HG03025 (cell line): ENCODE results near the gene ZRANB1.

Experiments used
- ATAC-seq: cut with Tn5 transposase; IDR thresholded peaks from one replicate; pipeline ENCODE4 v1.9.1; 2021; ENCODE audit warnings: mild to moderate bottlenecking, moderate library complexity; ENCODE audit not compliant: unreplicated experiment, low FRiP score

ZRANB1 gene

DNA sequence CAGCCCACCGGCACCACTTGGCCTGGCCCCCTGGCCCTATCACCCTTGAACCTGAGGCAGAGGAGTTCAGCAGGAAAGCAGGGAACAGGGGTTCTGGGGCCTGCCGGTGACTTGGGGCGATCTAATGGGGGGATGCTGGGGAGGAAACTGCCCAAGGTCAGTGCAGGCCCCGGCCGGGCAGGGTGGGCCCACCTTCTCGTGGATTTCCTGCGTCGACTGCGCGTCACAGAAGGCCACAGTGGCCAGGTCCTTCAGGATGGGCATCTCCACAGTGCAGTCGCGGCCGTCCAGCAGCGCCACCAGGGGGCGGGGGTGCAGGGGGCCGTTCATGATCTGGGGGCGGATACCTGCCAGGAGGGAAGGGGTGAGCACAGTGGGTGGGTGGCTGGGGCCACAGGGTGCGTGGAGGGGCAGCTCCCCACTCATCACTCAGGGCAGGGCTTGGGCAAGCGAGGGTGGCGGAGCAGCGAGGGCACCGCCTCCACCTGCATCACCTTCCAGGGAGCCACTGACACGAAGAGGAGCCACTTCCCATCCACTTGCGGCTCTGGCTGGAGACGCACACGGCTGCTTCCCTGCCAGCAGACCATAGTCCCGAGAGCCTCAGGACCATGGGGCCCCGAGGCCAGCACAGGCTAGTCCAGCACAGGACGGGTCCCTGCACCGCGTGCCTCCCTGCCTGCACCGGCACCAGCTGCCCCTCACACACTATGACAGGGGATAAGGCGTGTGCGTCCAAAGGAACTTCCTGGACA, 61.4 kb downstream of the ZRANB1 start:
- ATAC-seq: no peak

DNA sequence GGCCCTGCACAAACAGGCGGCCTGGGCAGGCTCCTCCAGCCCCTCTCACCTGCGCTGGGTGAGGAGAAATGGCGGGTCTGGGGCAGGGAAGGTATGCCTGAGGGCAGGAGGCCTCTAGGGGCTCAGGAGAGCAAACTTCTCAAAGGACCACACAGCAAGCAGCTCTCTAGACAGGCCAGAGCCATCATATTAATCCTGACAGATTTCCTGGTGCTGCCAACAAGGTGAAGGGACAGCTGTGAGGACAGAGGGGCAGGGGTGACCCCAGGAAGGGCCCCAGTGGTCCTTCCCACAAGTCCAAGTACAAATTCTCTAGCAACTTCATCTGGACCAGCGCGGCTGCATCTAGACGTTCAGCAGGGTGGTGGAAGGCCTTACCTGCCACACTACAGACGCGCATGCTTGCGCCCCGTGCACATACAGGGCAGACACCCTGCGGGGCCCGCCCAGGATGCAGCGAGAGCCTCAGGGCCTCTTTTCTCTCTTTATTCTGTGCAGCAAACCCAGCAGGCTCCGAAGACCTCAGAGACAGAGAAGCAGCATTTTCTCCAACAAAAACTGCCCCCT, 62.1 kb downstream of the ZRANB1 start:
- no peak for ATAC-seq

DNA sequence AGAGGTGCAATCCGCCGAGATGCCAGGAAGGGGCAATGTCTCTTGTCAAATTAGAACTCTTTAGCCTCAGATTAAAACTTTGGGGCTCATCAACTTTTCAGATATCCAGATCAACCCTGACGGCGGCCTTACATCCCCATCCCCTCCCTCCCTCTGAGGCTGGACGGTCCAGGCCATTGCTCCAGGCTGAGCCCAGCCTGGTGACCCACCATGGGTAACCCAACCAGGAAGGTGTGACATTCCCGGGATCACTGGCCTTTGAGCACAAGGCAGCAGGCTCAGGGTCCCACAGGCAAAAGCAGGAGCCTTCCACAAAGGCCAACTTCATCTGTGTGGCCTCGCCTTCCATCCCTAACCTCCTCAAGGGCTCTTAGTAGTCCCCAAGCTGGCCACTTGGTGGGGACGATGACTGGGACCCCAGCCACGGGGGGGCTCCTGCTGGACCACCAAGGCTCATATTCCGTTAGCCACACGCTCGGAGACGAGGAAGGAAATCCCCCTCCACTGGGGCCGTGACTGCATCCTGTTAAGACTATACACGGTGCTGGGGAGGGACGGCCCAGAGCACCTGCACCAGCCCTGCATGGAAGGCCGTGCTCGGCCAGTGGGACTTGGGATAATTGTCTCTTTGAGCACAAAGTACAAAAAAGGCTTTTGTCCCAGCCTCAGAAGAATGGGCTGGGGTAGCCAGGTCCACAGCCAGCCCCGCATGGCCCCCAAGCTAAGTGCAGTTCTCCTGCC, 62.8 kb downstream of the ZRANB1 start:
- no peak for ATAC-seq

DNA sequence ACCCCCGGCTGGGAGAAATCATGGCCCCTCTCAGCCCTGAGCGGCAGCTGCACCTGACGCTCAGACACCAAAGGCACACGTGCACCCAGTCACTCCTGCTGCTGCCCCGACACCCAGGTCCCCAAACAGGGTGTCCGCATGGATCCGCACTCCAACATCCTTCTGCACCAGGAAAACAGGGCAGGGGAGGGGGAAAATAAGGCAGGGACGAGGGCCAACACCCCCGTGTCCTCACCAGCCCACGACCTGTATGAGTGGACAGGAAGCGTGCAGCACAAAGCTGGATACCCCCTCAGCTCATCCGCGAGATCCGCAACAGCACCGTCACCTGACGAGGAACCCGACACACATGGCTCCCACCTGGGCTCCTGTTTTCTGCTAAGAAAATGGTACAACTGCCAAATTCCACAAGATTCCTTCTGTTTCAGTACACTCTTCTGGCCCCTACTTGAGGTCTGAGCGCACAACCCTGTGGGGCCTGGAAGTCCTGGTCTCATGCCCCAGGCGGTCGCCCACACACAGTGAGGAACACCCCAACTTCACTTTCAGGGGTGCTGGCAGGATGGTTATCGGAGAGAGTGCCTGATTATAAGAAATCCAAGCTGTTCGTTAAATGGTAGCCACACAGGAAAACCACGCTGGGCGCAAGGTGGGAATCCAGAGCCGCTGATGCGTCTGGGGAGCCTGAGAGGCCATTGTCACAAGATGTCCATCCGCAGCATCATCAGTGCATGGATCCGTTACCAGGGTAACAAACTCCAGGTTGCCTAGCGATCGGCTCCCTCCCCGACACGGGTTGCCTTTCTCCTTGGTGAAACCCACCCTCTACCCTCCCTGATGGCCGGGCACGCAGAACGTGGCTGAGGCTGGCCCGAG, 63.6 kb downstream of the ZRANB1 start:
- no peak for ATAC-seq

DNA sequence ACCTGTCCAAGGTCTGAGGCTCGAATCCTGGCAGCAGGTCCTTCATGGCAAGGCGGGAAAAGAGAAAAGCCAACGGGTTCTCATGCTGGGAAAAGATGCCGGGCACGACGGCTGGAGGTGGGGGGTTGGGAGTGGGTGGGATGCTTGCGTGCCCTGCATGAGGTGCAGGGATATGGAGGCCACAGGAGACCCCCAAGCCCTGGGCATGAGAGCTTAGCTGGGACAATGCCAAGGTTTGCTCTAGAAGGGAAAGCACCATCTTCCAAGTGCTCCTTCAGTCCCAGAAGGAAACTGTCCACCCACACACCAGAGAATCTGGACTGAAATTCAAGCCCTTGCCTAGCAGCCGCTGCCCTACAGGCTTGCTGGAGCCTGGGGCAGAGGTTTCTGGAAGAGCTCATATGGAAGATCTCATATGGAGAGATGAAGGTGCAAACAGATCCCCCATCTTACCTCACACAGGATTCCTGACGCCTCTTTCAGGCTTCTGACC, 64.3 kb downstream of the ZRANB1 start:
- ATAC-seq: no peak

DNA sequence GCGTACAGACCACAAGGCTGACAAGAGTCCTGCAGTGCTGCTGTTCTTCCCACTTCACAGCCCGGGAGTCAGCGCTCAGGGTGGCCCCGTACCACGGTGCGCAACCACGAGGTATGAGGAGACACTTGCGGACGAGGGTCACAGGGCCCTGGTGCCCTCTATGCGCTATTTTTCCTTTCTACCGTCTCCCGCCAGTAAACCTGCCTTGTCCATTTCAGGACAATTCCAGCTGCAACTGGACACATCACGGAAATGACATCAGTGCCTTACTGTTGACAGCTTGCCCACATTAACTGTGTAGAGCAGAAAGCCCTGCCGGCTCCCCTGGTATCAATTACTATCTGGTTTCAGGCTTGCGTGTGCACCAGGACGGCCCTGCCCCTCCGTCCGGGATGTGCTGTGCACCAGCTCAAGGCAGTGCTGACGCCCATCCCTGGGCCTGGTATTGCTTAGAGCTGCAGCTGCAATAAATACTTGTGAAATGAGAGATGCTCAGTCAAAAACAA, 65.1 kb downstream of the ZRANB1 start:
- ATAC-seq: no peak

DNA sequence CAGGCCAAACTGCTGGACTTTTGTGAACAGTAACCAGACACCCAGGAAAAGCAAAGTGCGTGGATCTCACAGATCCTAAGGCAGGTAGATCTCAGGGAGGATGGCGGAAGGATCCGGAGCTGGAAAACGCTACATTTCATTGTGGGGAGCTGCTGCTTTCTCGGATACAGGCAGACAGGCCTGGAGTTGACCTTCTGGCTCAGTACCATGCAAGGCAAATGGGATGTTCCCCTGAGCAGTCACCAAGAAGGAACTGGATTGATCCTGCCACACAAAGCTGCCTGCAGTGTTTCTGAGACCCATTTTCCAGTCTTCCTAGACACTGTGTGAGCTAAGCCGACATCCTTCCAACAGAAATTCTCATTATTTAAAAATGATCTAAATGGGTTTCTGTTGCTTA, 65.5 kb downstream of the ZRANB1 start:
- ATAC-seq: no peak

DNA sequence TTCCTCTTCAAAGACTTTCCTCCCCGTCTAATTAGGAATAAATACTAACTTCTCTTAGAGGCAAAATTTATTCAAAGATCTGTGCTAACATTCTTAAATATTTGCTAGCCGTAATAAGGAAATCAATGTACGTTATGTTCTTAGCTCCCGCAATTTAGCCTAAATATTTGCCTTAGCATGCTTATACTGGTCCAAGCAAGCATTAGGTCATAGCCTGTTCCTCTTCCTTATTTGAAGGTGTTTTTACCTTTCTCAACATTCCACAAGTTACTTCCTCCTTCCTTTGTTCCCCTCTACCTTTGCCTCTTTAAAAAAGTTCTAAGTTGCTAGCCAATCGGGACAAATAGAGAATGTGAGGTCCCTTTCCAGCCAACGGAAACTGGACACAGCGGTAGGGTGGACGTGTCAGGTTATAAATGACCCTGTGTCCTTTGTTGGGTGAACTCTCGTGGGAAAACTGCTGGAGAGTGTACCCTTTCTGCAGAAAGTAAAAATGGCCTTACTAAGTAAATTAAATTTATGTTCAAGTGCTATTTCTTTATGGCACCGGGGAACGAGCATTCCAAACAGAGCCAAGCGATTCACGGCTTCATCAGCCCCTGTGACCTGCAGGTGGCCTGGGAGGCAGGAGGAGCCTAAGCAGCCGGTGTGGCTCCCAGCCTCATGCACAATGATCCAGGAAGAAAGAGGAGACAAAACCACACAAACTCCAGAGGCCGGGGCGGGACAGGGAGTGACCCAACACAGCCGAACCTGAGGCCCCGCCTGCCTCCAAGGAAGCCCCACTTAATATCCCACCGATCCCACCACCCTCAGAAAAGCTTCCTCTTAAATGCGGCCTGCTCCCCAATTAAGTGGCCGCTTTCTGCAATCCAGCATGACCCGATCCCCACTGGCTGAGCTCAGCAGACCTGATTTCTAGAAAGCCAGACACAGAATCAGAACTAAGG, 67.0 kb downstream of the ZRANB1 start:
- no peak for ATAC-seq

DNA sequence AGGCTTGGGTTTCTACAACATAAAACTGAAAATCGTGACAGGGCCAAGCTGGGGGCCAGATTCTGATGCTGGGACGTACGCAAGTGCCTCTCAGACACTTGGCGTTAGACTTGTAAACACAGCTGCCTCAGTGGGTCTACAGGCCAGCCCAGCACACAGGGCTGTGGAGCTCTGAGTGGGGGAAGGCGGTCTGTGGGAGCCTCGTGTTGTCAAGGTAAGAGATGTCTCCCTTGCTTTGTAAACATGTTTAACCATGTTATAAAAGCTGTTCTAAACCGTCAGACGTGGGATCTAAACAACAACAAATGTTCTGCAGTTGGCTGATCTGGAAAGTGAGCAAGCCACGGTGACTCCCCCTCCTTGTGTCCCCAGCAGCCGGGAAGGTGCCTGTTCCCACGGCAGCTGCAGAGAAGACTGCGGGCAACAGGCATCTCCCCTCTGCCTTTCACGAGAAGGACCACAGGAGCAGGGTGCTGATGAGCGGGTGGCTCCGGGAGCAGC, 67.8 kb downstream of the ZRANB1 start:
- no peak for ATAC-seq

DNA sequence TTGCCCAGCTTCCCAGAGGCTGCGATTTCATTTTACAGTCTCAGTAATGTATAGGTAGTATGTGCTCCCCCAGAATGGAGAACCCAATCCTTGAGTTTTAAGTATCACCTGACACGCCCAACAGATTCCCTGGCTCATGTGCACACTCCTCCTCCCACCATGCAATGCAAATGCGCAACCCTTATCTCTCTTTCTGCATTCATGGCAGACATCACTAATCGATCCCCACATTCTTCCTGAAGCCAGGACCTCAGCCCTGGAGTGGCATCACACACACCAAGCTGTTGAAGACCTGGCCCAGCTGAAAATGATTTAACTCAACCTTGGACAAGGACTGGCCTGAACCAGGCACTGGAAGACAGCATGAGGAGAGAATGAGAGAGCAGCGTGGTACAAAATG, 68.4 kb downstream of the ZRANB1 start:
- ATAC-seq: no peak

DNA sequence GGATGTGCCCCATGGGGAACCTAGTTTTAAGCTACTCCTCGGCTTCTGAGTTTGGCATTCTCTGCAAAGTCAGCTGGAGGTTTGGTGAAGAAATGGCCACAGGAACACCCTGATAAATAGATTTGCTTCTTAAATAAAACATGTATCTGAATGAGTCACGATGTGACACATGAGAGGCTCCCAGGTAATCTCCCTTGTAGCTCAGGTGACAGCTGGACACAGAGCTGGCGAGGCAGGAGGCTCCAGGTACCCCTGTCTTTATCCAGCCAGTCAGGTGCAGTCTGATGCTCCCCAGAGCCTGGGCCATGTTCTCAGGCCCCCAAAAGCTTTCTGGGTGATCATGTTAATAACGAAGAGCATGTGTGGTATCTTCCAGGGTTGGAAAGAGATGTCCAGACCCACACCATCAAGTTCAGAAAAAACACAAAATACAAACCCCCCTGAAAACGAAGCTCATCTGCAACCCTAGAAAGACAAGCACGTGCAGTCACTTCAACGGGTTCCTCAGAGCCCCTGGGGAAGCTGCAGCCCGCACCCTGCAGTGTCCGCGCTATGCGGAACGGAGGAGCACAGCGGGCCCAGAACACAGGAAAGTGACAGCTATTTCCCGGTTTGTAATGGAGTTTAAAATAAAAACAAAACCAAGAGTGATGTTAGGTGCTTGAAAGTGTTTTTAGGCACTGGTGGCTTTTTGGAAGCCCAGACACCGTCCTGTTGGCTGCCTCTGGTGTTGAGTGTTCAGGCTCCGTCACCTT, 69.4 kb downstream of the ZRANB1 start:
- no peak for ATAC-seq

DNA sequence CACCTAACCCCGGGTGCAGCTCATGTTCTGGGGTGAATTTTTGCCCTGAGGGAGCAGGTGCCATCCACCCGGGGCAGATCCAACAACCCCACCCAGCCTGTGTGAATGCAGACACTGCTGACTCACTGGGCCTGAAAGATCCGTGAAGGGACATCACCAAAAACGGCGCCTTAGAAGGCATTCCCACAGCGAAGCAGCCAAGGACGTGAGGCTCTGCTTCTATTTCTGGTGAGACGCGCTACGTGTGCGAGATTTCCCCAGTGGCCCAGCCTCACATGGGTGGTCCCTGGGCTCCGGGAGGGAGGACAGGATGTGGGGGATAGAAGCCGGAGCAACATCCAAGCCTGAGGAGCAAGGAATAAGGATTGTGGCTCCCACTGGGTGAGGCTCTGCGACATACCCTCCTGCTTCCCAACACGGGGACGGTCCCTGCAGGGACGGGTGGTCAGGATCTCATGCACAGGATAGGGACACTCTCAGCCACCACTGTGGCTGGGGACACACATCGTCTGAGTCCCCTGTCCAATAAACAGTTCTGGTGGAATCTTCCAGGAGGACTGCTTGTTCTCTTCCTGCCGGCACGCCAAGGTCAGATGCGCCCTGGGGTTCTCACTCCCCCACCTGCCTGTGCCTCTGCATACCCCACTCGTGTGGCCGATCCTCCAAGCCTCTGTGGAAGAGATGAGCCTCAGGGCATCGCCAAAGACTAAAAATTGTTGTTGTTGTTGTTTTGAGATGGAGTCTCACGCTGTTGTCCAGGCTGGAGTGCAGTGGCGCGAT, 70.2 kb downstream of the ZRANB1 start:
- ATAC-seq: no peak

DNA sequence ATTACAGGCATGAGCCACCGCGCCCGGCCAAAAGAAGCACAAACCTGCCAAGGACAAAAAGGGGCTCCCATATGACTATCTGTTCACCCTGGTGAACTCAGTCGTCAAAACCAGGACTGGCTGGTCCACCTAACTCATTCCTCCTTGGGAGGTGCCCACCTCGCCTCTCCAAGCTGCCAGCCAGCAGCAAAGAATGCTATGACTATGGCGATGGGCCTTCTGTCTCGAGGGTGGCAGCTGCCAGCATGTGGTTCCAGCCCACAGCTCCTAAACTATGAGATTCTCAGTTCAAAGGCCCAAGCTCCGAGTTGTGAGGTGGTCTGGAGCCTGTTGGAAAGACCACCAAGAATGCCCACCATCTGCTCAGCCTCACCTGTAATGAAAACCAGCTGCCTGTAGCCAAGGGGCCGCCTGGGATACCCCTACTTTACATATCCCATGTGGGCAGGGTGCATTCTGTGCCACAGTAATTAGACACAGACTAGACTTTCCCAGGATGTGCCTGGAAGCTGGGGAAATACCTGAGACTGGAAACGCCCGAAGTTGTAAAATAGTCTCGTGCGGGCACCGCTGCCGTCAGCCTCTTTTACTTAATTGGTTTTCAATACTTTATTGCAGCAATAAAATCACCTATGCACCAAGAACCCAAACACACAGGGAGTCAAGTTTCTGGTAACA, 71.1 kb downstream of the ZRANB1 start:
- no peak for ATAC-seq

DNA sequence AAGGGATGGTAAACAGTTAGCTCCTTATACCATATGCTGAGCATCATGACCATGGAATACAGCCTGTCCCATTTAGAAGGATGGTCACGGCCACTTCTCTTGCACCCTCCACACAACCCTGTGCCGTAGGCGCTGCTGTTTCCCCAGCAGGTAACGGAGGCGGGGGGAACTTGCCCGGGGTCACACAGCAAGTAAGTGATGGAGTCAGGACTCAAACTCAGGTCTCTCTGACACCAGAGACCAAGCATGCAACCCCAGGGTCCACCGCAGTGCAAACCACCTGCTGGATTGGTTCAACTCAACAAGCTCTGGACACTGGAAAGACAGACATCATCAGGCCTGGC, 71.6 kb downstream of the ZRANB1 start:
- ATAC-seq: no peak

DNA sequence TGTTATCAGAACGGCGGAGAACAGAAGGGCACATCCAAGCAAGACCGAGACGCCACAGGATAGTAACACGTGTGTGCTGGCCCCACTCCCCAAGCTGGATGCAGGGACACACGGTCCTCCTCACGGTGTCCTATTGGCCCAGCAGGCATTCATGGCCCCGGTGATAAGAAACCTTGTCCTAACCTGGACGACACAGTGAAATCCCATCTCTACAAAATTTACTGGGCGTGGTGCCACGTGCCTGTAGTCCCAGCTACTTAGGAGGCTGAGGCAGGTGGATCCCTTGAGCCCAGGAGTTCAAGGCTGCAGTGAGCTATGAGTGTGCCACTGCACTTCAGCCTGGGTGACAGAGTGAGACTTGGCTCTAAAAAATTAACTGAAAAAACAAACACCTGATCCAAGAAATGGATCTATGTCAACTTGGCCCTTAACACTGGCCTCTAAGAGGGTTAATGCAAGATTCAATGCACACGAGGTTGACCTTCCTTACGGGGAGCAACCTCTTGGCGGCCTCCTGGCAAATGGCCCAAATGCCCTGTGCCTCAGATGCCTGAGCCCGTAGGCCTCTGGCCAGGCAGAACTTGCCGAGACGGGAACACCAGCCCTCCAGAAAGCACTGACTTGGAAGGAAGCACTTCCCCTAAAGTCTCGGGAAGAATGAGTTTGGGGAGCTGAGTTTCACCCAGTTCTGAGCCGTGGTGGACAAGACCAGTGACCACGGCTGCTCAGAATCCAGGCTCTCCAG, 72.3 kb downstream of the ZRANB1 start:
- ATAC-seq: no peak

DNA sequence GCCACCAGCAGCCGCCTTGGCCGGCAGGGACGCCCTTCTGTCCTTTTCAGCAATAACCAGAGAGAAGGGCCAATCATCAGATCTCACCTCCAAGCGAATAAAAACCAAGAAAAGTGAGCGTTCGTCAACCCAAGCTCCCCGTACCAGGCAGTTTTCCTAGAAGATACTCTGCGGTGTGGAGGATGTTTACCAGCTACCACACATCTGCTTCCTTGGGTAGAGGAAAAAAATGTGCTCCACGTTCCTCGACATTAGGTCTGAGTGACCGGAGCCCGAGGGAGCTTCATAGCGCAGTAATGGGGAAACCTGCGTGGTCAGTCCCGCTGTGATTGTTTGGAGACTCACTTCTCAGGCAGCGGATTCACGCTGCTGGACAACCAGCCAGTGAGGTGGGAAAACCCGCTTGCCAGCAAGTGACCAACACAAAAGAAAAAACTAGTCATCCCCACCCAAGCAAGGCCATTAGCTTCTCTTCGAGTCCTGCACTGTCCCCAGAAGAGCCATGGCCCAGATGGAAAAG, 73.0 kb downstream of the ZRANB1 start:
- ATAC-seq: no peak
